ENCODE measurements around the gene IFRD1.

Gene IFRD1

DNA sequence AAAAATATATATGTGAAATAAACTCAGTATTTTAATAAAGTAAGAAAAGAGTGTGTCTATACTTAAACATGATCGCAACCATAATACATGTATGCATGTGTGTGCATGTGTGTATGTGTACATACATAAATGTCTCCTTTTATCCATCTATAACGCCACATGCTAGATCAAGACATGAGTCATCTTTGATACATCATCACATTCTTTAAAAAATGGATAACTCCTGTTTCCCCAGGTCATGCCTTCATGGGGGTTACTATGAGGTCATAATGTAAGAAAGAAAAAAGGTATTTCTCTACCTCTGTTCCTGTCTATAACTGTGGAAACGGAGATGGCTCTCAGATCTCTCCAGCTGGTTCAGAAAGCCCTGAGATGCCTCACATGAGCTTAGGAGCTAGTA, 71.7 kb downstream of the IFRD1 start:
- no peak for DNase-seq

DNA sequence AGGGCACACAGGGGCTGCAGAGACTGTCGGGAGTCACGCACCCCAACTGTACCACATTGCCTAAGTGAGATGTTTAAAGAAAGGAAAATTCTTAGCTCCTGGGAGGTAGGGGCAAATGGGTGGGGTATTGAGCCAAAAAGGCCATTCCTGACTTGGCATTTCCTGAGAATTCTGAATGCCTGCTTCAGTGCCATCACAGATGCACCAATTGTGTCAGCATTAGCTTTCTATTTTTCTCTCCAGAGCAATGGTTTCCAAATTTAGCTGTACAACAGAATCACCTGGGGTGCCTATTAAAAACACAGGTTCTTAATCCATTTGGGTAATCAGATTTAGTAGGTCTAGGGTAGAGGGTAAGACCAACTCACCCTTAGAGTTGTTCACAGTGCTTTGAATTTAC, 73.6 kb downstream of the IFRD1 start:
- no peak for DNase-seq
